Measurements from ENCODE around the gene SBF2.

The SBF2 gene

DNA sequence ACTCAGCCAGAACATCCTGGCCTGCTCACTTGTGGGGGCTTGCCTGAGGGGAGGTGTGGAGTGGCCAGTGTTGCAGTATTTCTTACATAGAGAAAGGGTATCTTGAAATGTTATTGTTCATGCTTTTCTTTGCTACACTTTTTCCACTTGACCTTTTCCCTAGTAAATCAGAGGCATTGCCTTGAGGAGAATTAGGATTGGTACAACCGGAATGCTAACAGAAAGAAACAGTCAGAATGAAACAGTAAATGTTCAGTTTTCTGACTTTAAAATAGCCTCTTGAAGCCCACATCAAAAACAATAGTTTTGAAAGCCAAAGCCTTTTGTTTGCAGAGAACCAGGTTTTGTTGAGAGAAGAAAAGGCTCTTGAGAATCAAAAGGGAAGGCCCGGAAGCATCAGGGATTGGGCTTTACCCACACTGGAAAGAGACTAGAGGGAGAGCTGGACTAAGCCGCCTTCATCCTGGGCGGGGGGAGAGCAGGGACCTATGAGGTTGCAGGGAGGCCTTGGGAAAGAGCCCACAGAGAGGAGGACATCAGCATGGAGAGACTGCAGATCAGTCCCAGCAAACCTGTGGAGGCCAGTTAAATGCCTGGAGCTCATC lies 23.2 kb upstream of the SBF2 start:
- no peak for DNase-seq

DNA sequence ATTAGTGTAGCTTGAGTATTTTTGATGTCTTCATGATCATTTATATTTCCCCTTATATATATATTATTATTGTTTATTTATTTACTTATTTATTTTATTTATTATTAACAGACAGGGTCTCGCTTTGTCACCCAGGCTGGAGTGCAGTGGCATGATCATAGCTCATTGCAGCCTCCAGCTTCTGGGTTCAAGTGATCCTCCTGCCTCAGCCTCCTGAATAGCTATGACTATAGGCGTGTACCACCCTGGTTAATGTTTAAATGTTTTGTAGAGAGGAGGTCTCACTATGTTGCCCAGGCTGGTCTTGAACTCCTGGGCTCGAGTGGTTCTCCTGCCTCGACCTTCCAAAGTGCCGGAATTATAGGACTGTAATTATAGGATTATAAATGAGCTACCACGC lies 21.1 kb upstream of the SBF2 start:
- DNase-seq: no peak

DNA sequence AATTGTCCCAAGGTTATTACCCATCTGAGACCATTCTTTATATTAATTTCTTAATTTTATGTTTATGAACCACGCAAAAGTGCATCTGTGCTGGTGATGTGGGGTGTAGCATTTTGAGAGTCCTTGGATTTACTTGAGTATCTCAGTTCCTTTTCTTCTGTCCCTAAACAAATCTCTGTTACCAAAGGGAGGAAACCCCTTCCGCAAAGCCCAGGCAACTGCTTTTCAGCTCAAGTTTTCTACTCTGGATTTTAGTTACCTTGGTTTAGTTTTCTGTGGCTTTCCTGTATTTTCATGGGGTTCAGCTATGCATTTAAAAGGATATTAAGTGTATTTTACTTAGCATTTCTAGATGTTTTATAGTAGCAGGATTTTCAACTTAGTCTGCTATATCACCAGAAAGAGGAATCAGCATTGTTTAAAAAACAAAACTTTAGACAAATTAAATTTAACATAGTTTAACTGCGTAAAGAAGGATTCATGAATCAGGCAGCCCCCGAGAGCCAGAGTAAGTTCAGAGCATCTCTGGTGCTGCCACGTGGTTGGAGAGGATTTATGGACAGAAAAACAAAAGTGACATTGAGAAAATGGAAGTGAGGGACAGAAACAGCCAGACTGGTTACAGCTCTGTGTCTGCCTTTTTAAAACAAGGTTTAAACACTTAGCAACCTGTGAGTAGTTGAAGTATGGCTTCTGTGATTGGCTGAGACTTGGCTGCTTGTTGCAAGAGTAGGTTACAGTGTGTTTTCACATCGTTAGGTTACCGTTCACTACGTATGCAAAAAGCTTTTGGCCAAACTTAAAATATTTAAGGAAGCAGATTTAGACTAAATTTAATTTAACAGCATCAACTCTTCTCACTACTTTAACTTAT lies 20.4 kb upstream of the SBF2 start:
- DNase-seq: no peak

DNA sequence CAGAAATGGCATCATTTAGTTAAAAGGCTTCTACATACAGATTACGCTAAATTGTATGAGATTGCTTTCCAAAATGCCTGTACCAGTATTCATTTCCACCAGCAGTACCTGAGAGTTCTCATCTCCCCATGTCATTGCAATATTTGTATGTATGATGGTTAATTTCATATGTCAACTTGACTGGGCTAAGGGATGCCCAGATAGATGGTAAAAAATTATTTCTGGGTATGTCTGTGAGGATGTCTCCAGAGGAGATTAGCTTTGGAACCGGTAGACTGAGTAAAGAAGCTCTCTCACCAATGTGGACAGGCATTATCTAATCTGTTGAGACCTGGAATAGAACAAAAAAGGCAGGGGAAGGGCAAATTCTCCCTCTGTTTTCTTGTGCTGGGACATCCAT lies 17.8 kb upstream of the SBF2 start:
- no peak for DNase-seq

DNA sequence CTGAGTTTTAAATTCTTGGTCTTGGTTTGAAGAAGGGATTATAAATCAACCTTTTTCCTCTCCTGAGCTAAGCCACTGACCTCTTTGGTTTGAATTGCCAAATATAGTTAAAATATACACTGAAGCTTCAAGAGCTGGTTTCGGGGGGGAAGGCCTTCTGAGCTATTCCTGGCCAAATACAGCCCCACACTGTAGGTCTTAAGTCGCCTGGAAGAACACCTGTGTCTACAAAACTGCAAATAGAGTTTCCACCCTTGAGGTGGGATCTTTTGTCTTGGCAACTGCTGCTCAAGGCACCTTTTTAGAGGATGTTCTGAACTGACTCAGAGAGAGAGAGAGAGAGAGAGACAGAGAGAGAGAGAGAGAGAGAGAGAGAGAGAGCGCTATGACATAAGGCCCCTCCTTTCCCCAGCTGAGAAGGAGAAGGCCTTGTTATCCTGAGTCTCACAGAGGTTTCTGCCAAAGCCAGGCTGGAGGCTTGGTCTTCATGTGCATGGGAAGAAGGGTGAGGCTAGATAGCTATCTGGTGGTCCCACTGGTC lies 16.4 kb upstream of the SBF2 start:
- no peak for DNase-seq

DNA sequence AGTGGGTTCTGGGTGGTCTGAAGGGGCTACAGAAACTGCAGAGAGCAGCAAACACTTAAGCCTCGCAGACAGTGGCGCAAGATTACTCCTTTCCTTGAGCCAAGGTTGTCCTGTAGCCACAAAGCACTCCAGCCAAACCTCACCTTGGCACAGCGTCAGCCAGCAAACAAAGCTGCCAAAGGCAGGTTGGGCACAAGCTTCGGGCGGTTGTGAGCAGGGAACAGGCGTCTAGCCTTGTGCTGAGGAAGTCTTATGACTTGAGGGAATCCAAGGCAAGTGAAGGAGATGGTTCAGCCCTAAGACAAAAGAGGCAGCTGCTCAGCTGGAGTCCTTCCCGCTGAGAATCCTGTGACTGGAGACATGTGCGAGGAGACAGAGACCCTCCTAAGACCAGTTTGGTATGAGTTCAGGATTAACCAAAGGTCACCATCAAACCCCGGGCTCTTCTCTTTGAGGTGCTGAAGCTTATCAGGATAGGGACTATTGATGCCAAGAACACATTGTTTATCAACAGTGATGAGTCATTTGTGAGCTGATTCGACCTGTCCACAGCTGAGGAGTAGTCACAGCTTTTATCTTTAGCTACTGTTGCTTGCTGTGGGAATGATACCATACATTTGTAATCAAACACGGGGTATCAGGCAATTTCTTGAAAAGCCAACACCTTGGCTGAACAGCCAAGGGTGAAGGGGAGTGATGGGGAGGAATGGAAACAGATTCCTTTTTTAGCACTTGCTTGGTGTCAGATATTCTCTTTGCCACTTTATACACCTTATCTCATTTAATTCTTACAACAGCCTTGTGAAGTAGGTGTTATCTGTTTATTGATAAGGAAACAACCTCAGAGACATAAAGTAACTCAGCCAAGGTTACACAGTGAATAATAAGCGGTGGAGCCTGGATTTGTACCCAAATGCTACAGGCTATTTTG lies 15.4 kb upstream of the SBF2 start:
- DNase-seq: no peak

DNA sequence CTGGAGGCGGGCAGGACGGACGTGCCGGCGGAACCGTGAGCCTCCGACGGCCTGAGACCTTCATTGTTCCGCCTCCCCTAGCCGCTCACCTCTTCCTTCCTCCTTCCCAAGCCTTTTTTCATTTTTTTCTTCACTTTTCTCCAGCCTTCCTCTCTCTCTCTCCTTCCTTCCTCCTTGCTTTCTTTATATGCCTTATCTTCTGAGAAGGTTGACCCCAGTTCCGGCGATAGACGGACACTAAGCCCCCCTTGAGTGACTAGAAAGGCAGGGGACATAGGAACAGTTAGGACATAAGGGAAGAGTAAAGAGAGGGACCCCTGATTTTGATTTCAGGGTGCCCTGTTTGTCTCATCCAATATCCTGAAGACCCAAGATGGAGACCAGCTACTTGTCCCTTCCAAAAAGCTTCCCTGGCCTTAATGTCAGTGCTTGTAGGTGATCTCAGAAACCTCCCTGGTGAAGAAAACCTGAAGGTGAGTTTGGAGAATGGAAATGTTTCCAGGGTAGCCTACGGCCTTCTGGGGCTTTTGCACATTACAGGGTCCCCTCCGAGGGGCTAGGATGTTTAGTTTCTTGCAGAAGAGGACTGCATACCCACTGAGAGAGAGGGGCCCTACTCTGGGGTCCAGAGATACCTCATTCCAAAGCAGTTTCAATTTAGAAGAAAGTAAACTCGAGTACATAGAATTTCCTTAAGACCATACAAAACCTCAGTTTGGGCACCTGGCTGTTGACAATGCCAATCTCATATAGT lies 14.4 kb upstream of the SBF2 start:
- DNase-seq: no peak

DNA sequence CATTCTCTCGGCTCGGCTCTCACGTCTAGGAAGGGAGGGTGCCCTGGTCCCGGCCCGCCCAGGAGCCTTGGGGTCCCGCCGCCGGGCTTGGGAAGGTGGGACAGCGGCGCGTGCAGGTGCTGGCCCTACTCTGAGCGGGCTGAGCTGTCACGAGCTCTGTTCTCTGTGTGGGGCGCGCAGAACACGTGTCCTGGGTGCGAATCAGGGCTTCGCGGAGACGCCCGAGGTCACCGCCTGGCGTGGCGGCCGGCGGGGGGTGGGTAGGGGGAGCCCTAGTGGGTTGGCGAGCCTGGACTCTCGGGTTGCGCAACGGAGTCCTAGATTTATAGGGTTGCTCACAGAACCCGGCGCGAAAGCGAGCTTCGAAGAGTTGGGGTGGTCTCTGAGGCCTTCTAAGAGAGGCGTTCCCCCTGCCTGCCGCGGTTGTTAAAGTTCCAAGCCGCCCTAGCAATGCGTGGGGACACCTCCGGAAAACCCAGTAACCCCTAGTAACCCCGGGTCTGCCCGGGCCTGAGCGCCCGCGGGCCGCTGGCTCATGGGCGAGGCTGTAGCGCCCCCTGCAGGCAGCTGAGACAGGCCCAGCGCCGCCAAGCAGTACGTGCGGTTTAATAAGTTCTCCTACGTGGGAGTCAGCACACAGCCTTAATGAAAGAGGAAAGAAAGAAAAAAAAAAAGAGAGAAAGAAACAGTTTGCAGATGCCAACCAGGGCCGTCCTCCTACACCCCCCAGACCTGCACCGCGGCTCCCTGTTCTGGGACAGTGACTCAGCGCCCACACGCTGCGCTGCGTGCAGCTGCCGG lies 13.6 kb upstream of the SBF2 start:
- no peak for DNase-seq

DNA sequence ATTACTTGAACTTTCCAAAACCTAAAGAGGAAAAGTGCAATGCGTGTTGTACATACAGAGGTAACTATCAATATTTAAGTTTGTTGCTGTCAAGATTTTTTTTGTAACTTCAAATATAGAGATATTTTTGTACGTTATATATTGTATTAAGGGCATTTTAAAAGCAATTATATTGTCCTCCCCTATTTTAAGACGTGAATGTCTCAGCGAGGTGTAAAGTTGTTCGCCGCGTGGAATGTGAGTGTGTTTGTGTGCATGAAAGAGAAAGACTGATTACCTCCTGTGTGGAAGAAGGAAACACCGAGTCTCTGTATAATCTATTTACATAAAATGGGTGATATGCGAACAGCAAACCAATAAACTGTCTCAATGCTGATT lies 13.0 kb upstream of the SBF2 start:
- no peak for DNase-seq

DNA sequence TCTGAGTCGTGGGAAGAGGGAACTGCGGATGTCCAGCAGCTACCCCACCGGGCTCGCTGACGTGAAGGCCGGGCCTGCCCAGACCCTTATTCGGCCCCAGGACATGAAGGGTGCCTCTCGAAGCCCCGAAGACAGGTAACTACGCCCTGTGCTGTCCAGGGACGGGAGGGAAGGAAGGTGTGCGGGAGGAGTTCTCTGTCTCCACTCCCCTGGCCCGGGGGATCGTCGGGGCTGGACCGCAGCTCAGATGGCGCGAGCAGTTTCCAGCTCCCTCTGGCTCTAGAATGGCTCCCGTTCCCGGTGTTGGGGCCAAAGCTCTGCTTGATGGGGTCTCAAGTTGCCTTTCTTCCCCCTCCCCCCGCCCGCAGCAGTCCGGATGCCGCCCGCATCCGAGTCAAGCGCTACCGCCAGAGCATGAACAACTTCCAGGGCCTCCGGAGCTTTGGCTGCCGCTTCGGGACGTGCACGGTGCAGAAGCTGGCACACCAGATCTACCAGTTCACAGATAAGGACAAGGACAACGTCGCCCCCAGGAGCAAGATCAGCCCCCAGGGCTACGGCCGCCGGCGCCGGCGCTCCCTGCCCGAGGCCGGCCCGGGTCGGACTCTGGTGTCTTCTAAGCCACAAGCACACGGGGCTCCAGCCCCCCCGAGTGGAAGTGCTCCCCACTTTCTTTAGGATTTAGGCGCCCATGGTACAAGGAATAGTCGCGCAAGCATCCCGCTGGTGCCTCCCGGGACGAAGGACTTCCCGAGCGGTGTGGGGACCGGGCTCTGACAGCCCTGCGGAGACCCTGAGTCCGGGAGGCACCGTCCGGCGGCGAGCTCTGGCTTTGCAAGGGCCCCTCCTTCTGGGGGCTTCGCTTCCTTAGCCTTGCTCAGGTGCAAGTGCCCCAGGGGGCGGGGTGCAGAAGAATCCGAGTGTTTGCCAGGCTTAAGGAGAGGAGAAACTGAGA lies 12.2 kb upstream of the SBF2 start:
- no peak for DNase-seq

DNA sequence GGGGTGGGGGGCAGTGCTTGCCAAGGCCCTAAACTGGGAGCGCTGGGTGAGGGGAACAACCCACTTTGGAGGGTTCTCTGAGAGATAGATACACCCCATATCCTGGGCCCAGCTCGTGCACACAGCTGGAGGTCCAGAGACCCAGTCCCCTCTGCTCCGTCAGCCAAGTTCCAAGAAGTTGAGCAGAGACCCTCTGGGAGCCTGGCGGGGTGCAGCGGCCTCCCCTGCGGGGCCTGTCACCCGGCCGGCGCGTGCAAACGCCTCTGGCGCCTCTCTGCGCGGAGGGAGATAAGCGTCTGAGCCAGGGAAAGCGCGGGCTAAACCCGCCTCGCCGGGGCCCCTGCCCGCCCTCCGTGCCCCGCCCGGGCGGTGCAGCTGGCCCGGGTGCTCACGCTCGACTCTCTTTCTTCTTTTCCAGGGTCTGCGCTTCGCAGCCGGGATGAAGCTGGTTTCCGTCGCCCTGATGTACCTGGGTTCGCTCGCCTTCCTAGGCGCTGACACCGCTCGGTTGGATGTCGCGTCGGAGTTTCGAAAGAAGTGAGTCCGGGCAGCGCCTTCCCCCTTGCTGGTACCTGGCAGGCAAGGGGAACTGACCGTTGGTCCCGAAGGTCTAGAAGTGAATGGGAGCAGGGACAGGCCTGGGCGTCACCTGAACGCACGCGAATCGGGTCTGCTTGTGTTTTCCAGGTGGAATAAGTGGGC lies 11.4 kb upstream of the SBF2 start:
- no peak for DNase-seq

DNA sequence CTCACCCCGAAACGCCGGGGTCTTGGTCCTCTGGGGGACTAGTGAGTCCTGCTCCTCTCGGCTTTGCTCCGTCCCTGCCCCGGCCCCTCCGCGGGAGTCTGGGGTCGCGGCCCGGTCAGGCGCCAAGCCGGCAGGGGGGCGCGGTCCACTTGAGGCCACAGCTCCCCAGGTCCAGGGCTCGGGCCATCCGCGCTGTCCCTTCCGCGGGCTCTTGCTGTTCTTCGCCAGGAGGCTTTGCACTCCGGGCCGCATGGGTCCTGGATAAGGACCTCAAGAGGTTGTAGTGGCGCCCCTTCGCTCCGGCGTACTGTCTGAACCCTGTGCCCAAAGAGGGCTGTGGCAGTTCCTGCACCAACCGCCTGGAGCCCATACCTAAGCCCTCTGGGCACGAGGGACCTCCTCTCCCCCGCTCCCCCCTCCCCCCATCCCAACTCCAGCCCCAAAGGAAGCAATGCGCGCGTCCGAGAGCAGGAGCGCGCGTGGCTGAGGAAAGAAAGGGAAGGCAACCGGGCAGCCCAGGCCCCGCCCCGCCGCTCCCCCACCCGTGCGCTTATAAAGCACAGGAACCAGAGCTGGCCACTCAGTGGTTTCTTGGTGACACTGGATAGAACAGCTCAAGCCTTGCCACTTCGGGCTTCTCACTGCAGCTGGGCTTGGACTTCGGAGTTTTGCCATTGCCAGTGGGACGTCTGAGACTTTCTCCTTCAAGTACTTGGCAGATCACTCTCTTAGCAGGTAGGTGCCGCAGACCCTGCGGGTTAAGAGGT lies 10.7 kb upstream of the SBF2 start, which contains the start of gene ADM:
Gene ADM (plus strand): TSS at position 579 of the 767 bp plus-strand sequence. CDS start 628 bp downstream, outside the sequence.
- DNase-seq: no peak

DNA sequence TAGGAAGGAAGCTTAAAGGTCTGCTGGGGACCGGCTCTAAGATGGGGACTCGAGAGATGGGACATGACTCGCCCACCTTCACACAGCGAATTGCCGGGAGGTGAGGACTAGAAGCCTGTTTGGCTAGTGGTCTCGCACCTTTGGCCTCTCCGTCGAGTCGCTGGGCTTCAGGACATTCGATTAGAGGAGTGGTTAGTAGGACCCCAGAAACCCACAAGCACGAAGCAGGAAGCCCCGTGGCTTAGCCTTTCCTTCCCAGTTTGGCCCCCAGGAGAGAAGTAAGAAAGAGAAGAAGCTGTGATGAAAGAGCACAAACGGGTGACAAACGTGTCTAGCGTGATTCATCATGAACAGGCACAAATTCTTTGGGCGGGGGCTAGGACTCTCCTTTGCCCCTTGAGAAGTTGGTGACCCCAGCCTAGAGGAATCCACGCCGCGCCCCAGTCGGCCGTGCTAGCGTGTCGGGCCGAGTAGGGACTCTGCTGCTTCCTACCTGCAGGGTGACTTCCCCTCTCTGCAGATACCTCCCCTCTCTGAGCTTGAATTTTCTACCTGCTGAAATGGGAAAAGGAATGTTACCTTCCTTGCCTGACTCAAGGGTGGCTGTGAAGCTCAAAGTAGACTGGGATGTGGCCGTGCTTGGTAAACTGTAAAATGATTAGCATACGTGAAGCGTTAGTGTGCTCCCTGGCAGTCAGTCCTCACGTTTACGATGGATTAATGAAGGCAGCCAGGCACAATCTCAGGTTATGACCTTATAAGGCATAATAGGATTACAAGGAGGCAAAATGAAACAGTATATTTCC lies 9.7 kb upstream of the SBF2 start:
- DNase-seq: no peak

DNA sequence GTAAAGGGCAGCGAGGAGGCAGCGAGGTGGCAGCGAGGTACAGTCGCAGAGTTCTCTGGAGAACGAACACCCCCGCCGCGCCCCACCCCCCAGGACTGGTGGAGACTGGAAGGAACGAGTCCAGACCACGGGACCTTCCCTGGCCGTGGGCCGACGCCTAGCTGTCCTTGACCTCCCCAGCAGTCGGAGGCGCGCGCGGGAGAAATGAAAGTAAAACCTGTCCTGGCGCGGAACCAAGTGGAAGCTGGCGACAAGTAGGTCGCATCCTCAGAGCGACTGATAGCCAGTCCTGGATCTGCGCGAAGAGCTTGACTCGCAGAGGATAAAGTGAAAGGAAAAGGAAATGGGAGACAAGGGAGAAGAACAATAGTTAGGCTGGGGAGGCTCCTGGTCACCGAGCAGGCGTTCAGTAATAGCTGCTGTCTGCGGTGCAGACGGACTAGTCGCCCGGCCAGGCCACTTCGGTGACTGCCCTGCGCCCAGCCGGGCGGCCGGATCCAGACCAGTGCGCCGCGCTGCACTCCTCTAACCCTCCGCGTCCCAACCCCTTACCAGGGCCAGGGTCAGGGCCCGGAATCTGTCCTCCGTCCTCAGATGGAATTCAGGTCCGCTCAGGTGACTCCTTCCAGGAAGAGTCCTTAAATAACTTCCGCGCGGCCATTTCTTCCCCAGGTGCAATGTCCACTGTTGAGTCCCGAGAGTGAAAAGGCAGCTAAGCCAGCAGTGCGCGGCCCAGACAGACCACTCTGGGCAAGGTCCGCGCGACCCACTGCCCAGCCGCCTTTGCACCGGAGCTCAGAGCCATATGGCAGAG lies 8.9 kb upstream of the SBF2 start:
- no peak for DNase-seq

DNA sequence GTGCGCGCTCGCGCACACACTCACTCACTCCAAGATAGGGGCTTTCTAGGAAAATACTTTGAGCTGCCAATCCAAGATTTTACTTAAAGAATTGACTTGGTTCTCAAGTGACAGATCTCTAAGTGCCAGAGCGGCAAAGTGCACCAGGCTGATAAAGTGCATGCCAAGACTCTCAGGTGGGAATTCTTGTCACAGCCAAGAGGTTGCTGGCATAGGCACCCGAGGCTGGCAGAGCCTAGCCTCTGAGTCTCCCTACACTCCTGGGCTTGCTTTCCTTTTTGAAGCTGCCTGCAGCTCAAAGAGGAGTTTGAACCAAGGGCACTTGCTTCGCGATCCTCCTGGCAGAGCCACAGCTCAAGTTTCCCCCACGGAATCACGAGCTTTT lies 8.3 kb upstream of the SBF2 start:
- DNase-seq: no peak

DNA sequence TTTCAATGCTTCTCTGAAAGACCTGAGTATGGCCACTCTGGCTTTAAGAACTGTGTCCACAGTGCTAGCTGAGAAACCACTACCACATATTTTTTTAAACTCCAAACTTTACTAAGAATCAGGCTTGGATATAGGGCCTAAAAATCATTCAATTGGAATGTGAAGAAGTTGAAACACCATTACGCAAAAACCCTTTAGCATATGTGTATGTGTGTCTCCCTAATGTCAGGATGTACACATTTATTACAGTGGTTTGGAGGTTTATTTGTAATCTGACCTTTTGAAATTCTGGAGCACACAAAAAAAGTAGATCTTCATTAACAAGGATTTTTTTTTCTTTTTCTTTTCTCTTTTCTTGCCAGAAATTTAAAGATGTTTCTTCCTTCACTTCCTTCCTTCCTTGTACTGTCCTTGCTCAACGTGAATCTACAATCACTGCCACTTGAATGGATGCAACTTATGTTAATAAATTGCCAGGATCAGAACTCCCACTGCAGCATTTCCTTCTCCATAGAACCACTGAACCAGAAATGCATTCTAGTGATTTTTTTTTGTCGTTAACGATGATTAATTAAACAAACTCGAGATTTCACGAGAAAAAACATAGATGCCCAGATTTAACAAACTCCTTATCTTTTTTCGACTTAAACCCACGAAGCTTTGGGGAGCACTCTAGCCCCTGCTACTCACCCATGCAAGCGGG lies 7.8 kb upstream of the SBF2 start:
- DNase-seq: no peak

Measured in NK-92 treated with Interleukin-12 subunit alpha and Interleukin-12 subunit beta, amount 100 ng/mL, for 24 hours (cell line).